ENCODE measurements around the gene TMPRSS3. TPM values are rescaled to one million over a fixed set of nuclear protein-coding genes. Genes with fewer than 3 reads are reported as not detected.

The TMPRSS3 gene
- total and polyA plus RNA-seq, 2 of the 13 experiments (the other 11 are each of a cell fraction or from before 2014, with no cell fraction given) = 2.8 to 16.9 TPM

GRCh38 chr21:42414928-42415769 is 19.3 kb upstream of the TMPRSS3 start (continued):
- TF ChIP-seq ZBTB40 (IDR thresholded peaks at IDR 0.05) = no peak
- no peak for TF ChIP-seq ZBTB40 (CRISPR knock-in tag; IDR thresholded peaks at IDR 0.05)

GRCh38 chr21:42414553-42414927 is 18.7 kb upstream of the TMPRSS3 start:
- FAIRE-seq (no peak), ATAC-seq (no peak), DNase-seq (ENCODE audit: low spot score) (no peak)
- BruUV-seq (replicated peaks) = no TSS peak
- Histone ChIP-seq H3K36me3 (replicated peaks in 1 of 2; ENCODE audit: control insufficient read depth in 1 of 2, insufficient read depth in 2 of 2, low read length in 2 of 2) (no peaks in the 10 kb centered on the region), H3K9ac (ENCODE audit: insufficient read depth, low read depth, low read length) (no peak overlapping the region), H3K27ac (ENCODE audit: extremely low read length, insufficient read depth, low read length) (no peak overlapping the region), H3K4me1 (ENCODE audit: insufficient read depth, low read length) (peaks cover 19% of the 10 kb centered on the region), H3K4me2 (ENCODE audit: low read depth, low read length) (peak overlapping the region; percentile 69; the same call in 1 of the 2 replicates), H4K20me1 (ENCODE audit: insufficient read depth, low read length) (no peaks in the 10 kb centered on the region), H3K9me3 (ENCODE audit: low read length) (no peaks in the 10 kb centered on the region), H2AFZ (ENCODE audit: low read length) (no peak overlapping the region), H3K4me3 (replicated peaks in 1 of 3; ENCODE audit: insufficient read depth in 1 of 3, low read depth in 2 of 3, low read length in 3 of 3) (peak overlapping the region in 1 of 3 experiments; percentile 38; a peak in 1 of 6 replicates), H3K79me2 (ENCODE audit: insufficient read depth, low read length) (no peaks in the 10 kb centered on the region), H3K27me3 (ENCODE audit: control insufficient read depth in 1 of 2, insufficient read depth in 2 of 2, low read length in 2 of 2) (peaks cover 1 to 9% of the 10 kb centered on the region in 2 experiments; a peak in 4 of 5 replicates)
- CTCF ChIA-PET (ENCODE audit: low intra/inter-chr PET ratio, low total read pairs) = no interaction called here
- 73% methylated on average over 8 of the region's 8 CpGs for WGBS (ENCODE audit: low lambda C conversion rate)
- in situ Hi-C loops (cut with HindIII; ENCODE audit: extremely low pct_ligation_motif_present, low pct_unique_long_range_greater_than_20kb) = no loop called here
- intact Hi-C loops (cut with micrococcal nuclease; ENCODE audit: unreplicated experiment) = no loop called here
- POLR2A ChIA-PET = no interaction called here
- TF ChIP-seq ZNF124 (CRISPR knock-in tag; IDR thresholded peaks at IDR 0.05) = no peak
- no peak for TF ChIP-seq SOX6 (IDR thresholded peaks at IDR 0.05)
- no peak for TF ChIP-seq SOX6 (CRISPR knock-in tag; IDR thresholded peaks at IDR 0.05)
- TF ChIP-seq PAX8 (CRISPR knock-in tag; IDR thresholded peaks at IDR 0.05; ENCODE audit: borderline replicate concordance) = no peak
- no peak for TF ChIP-seq ZNF34 (CRISPR knock-in tag; IDR thresholded peaks at IDR 0.05; ENCODE audit: borderline replicate concordance)

Data from HepG2 (cell line).